Right lobe of liver (tissue), 4 donors: ENCODE measurements around the gene TNS1.

Experiments
- CTCF ChIP-seq, 4 donors: fragments of 200-600 bp in 3 of 4; fragments of 450-650 bp in 1 of 4; IDR thresholded peaks; one replicate each; pipeline versions ENCODE4 v1.5.1 to v1.8.0; 2016 to 2022; ENCODE audit warnings: antibody characterized with exemption in 4 of 4, mild to moderate bottlenecking in 2 of 4
- POLR2A ChIP-seq: fragments of 450-650 bp; IDR thresholded peaks from one replicate; pipeline ENCODE4 v1.6.1; 2017; ENCODE audit warnings: antibody characterized with exemption, mild to moderate bottlenecking
- donor health status: DM: no; HTN: no; CAD: no.
- donor health status: DM: no; HTN: no; CAD: no.
- donor health status: DM: no; HTN: yes; CAD: no.

GRCh38 chr2:217930761-217931563, 71.8 kb downstream of the TNS1 start:
- no peak for TF ChIP-seq CTCF (IDR thresholded peaks at IDR 0.05)
- TF ChIP-seq POLR2A, result no peak
